ENCODE data around the gene SDF2.

- TF ChIP-seq CTCF (IDR thresholded peaks at IDR 0.05; ENCODE audit: insufficient read depth, low read length, poor library complexity, severe bottlenecking) (no peak), EZH2phosphoT487 (conservative IDR thresholded peaks at IDR 0.05; ENCODE audit: low read length) (no peak)
Measured at GRCh38 chr17:28613931-28614381, 47.8 kb downstream of the SDF2 start, which contains the start of gene RSKR.

All from SU-DHL-6 (cell line).